Left colon (tissue), 2 donors: ENCODE measurements around the gene FOXO4. TPM values are rescaled to one million over a fixed set of nuclear protein-coding genes. Genes with fewer than 3 reads are reported as not detected.
"Not testable (repeated sequence)": the region's sequence is repeated elsewhere in the genome, so short reads cannot be mapped to it uniquely, and the experiment has no call there.

Source experiments
- ATAC-seq: fragments of 200-7000 bp; cut with Tn5 transposase; one replicate; pipeline ENCODE4 v1.9.1; 2020; ENCODE audit warnings: mild to moderate bottlenecking, moderate library complexity
- DNase-seq, 2 donors: peaks; one replicate each; pipeline ENCODE4 v3.0.0-alpha.2; 2020
- intact Hi-C, 2 donors: fragments of 100-400 bp; cut with DNase I in 1 of 2; cut with micrococcal nuclease in 1 of 2; formaldehyde crosslinking; loops; one replicate each; pipeline versions ENCODE4 v1.11.2 to v1.14.0; 2022; cut with DNase I, micrococcal nuclease
- long read RNA-seq: library from polyadenylated mRNA; unstranded; transcript quantifications from one replicate; pipeline ENCODE4 v2.0.0, GENCODE V29; 2021
- total RNA-seq, 2 donors: library from RNA; stranded (reverse); fragmentation: NEBNext Ultra II Directional; extraction: Animal tissue kit (Norgen Biotek cat#: 25700); gene quantifications; one replicate each; pipeline ENCODE4 v1.2.1, GENCODE V29; 2021
- donor health status: DM: no; HTN: no; CAD: no.
- donor health status: DM: yes; HTN: yes; CAD: no.

FOXO4 gene
- 10 to 100 TPM; 32.5 to 54.2 TPM for total RNA-seq
- long read RNA-seq, partial matches to known transcripts: 1 of 1 reads
- long read RNA-seq, other reads (novel, unspliced or antisense): 0 of 1 reads

DNA sequence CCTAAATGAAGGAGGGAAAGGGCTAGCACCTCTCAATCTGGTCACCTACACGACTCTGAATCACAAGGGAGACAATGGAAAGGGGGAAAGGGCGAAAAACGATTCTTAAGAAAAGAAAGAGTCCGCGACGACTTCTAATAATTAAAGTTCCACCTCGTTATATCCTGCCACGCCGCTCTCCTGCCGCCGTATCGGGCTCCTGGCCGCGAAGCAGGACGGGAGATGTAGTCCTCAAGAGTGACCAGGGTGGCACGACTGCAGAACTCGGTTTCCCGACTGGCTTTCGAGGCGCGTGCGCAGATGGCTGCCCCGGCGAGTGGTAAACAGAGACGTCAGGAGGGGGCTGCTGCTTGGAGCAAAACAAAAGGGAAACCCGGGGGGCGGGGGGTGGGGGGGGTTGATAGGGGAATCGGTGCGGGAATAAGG lies at the start of gene FOXO4:
FOXO4 (plus strand) TSS at position 297 of the 426 bp plus-strand sequence. CDS start 678 bp downstream, outside the sequence.
- intact Hi-C loops: no loop called here
- DNase-seq (peak; percentile 92 to 93), ATAC-seq (peak; percentile 91)

GRCh38 chrX:71047891-71048290 lies 47.8 kb upstream of the FOXO4 start:
- DNase-seq, intact Hi-C loops, ATAC-seq: not testable (repeated sequence)

GRCh38 chrX:71052721-71053120 lies 42.9 kb upstream of the FOXO4 start:
- no peak for DNase-seq
- no peak for ATAC-seq
- intact Hi-C loops: no loop called here

- intact Hi-C loops: no loop called here
- peak in 1 of 2 donors; percentile 21 for DNase-seq
- ATAC-seq: peak; percentile 85
Observed at GRCh38 chrX:71053217-71053621, 42.4 kb upstream of the FOXO4 start.

DNA sequence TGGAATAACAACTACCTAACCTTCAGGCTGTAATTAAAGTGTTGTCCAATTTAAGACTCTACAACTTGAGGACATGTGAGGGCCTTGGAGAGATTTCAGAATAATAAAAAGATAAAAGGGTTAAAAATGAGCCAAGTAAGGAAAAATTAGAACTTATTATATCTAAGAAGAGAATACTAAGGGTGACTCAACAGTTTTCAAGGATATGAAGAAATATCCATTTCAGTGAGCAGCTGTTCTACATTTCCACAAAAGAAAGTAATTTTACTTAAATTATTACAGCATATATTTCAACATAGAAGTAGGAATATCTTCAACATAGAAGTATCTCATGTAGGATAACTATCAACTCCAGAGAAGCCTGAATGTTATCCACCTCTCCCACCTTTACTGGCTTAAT lies 38.8 kb upstream of the FOXO4 start:
- no peak for DNase-seq
- ATAC-seq: no peak
- intact Hi-C loops: no loop called here

GRCh38 chrX:71057848-71058530 lies 37.7 kb upstream of the FOXO4 start:
- no peak for ATAC-seq
- DNase-seq: no peak
- intact Hi-C loops: no loop called here

DNA sequence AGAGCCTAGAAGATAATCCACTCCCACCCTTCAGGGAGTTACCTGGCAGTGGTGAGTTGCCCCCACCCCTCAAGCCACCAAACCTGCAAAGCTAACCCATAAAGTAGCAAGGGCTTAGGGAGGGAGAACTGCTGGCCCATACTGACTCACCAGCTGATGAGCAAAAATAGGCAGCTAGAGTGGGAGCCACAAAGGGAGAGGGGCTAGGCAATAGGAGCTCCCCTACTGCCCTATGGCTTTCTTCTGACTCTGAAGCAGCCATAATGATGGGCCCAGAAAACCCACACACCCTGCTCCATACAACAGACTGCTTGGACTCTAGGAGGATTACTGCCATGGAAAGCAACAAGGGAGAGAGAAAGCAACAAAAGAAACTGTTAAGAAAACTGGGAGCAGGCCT lies 35.5 kb upstream of the FOXO4 start:
- intact Hi-C loops: no loop called here
- ATAC-seq: no peak
- no peak for DNase-seq

DNA sequence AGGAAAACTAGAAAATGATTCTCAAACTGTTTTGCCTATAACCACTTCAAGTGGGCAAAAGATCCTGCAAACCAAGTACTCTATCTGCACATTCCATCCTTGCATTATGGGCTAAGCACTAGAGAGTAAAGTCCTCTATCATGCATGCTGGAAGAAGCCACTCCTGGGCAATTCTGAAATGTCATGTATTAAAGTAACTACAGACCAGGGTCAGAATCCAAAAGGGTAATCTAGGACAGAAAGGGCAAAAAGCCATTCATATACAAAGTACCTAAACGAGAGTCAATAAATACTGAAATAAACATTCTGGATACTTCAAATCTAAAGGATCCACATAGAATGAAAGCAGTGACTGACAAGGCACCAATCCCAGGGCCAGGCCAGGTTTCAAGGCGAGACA lies 28.6 kb upstream of the FOXO4 start:
- intact Hi-C loops: no loop called here
- peak; percentile 34 for ATAC-seq
- no peak for DNase-seq

GRCh38 chrX:71067712-71068043 lies 28.0 kb upstream of the FOXO4 start:
- intact Hi-C loops: no loop called here
- ATAC-seq: peak; percentile 35
- DNase-seq: no peak

DNA sequence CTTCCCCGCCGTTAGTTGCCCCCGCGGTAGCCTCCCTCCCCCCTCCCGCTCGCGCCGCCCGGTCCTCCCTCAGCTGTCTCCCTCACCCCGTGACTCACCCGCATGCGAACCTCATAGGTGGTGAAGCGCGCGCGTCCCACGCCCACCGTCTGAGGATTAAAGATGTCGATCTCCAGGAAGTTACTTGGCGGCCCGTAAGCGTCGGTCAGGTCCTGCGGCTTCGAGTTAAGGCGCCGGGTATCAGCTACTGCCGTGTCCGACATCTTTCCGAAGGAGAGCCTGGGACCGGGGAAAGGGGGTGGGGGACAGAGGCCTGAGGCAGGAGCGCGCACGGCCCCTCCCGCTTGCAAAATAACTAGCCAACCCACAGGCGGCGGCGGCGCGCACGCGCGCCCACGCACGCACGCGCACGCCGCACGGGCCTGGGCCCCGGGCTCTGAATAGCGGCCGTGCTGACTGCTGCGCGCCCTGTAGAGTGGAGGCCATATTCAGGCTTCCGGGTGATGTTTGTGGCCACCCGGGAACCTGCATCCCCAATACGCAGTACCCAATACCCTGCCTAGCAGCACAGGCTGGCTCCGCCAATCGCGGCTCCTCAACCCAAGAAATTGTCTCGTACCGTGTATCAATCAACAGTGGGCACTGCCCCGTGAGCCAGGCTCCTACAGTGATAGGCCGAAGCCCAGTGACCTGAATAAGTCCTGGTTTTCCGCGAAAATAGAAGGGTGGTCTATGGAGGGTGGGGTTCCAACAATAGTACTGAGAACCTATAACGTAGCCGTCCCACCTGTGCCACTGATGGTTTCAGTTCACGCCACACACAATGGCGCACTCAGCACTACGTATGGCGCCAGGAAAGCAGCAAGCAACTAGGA lies 27.4 kb upstream of the FOXO4 start, which contains the start of gene SNX12:
SNX12 (minus strand) TSS at position 291 of the 875 bp plus-strand sequence; CDS start at position 263, 28 bp downstream.
- intact Hi-C loops: no loop called here
- ATAC-seq (peak; percentile 92), DNase-seq (peak; percentile 88 to 94)

- ATAC-seq: no peak
- DNase-seq: no peak
- intact Hi-C loops: no loop called here
Observed at GRCh38 chrX:71070531-71070930, 25.1 kb upstream of the FOXO4 start.

GRCh38 chrX:71081330-71082123 lies 14.1 kb upstream of the FOXO4 start:
- DNase-seq: no peak
- no peak for ATAC-seq
- intact Hi-C loops: no loop called here

GRCh38 chrX:71082124-71082647 lies 13.5 kb upstream of the FOXO4 start:
- intact Hi-C loops: no loop called here
- DNase-seq: no peak
- no peak for ATAC-seq

- no peak for ATAC-seq
- no peak for DNase-seq
- intact Hi-C loops: no loop called here
Observed at GRCh38 chrX:71082822-71083221, 12.8 kb upstream of the FOXO4 start.

DNA sequence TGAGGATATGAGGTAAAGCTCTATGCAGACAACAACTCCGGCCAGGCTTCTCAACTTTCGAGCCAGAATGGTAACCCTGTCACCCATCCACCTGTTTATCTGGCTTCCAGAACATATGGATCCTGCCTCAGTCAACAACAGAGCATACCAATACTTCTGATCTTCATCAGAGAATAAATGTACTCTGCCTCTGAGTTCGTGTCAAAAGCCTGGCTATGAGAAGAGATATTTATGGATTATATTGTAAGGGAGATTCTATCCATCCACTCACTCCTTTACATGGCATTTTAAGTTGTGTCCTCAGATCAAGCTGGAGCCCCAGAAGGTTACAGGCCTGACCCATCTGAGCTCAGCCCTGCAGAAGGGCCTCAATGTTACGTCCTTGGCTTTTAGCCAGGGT lies 9.8 kb upstream of the FOXO4 start:
- DNase-seq (no peak), ATAC-seq (no peak)
- intact Hi-C loops: no loop called here

GRCh38 chrX:71091263-71091662 lies 4.4 kb upstream of the FOXO4 start:
- DNase-seq: no peak
- no peak for ATAC-seq
- intact Hi-C loops: no loop called here

- DNase-seq (no peak), ATAC-seq (no peak)
- intact Hi-C loops: no loop called here
Observed at GRCh38 chrX:71095033-71095432, 618 bp upstream of the FOXO4 start.

DNA sequence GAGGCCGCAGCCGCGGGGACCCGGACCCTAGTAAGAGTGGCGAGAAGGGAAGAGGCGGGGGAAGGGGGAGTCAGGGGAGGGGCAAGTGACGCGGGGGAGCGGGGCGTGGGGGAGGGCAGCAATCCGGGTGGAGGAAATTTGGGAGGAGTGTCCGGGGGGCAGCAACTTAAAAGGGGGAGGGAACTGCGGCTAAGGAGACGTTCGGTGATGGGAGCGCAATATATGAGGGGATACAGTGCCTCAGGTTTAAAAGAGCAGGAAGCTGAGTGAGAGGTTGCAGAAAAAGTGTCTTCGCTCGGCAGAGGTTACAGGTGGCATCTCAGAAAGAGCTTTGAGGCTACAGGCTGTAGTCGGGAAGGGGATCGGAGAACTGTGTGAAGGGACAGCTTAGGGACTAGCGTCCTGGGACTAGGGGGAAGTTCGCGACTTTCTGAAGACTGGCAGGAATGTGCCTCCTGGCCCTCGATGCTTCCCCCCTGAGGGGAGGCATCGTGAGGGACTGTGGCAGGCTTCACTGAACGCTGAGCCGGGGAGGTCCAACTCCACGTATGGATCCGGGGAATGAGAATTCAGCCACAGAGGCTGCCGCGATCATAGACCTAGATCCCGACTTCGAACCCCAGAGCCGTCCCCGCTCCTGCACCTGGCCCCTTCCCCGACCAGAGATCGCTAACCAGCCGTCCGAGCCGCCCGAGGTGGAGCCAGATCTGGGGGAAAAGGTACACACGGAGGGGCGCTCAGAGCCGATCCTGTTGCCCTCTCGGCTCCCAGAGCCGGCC lies 519 bp downstream of the FOXO4 start:
- intact Hi-C loops: no loop called here
- peak in 1 of 2 donors; percentile 26 for DNase-seq
- peak; percentile 66 for ATAC-seq

DNA sequence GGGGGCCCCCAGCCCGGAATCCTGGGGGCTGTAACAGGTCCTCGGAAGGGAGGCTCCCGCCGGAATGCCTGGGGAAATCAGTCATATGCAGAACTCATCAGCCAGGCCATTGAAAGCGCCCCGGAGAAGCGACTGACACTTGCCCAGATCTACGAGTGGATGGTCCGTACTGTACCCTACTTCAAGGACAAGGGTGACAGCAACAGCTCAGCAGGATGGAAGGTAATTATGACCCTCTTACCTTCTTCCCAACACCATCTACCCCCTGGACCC lies 1.0 kb downstream of the FOXO4 start:
- ATAC-seq: no peak
- intact Hi-C loops: no loop called here
- DNase-seq: no peak
